GM23248 (cell line): ENCODE data around the gene MYO1A.

ENCODE experiments used
- EZH2 ChIP-seq: fragments of 200-600 bp; sonication (generic); IDR thresholded peaks from 2 replicates; pipeline ENCODE4 v1.6.1; 2018; ENCODE audit warnings: antibody characterized with exemption, mild to moderate bottlenecking; ENCODE audit not compliant: insufficient read depth, poor library complexity, severe bottlenecking
- EZH2phosphoT487 ChIP-seq: fragments of 200-600 bp; sonication (generic); IDR thresholded peaks from 2 replicates; pipeline ENCODE4 v1.6.1; 2018; ENCODE audit warnings: antibody characterized with exemption, moderate library complexity, mild to moderate bottlenecking, low read depth; ENCODE audit not compliant: insufficient read depth

DNA sequence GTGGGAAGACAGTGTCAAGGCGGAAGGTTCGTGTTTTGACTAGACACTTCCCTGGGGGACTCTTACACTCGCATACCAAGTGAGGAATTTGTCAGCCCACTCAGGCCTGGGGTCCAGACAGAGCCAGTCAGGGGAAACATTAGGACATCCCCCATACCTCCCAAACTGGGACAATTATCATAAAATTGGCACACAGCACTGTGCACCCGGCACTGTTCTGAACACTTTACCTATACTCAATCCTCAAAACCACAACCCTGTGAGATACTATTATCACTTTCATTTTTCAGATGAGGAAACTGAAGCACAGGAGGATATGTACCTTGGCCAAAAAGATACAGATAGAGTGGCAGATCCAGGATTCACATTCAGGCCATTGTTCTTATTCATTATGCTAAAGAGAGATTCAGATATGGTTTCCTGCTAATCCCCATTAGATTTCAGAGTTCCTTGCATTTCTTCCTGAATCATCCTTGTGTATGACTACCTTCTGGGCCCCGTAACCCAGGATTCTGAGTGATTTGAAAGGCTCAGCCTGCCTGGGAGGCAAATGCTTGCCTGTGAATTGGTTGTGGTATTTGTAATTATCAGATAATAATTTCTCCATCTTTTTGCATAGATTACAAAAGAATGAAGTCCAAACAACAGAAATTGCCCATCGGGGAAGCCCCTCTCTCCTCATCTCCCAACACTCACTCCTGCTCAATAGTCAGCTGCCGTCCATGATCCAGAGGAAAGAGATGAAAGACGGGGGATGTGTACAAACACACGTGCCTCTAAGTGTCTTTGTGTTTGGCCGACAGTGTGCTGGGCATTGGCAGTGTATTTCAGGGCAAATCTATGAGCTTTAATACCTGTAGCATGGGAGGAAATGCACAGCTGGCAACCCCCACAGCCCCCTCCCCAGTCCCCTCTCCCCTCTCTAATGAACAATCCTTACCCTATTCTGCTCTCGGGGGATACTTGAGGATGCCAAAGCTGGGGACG, 38.2 kb downstream of the MYO1A start:
- TF ChIP-seq EZH2: no peak
- TF ChIP-seq EZH2phosphoT487: no peak
